ENCODE measurements around the gene CDC34.

- TF ChIP-seq POLR2A (IDR thresholded peaks at IDR 0.05) (no peak), CTCF (IDR thresholded peaks at IDR 0.05) (no peak), POLR2AphosphoS5 (IDR thresholded peaks at IDR 0.05) (no peak), EP300 (IDR thresholded peaks at IDR 0.05) (no peak)
Observed at GRCh38 chr19:577439-578392, 46.2 kb downstream of the CDC34 start.
